ENCODE measurements around the gene MYH14. TPM values are rescaled to one million over a fixed set of nuclear protein-coding genes. Genes with fewer than 3 reads are reported as not detected.
A peak's percentile ranks its signal among the peaks of the same experiment; 100 is the strongest.

Gene MYH14
- total RNA-seq, 1 donor from 2014 or later = 0.59 TPM

DNA sequence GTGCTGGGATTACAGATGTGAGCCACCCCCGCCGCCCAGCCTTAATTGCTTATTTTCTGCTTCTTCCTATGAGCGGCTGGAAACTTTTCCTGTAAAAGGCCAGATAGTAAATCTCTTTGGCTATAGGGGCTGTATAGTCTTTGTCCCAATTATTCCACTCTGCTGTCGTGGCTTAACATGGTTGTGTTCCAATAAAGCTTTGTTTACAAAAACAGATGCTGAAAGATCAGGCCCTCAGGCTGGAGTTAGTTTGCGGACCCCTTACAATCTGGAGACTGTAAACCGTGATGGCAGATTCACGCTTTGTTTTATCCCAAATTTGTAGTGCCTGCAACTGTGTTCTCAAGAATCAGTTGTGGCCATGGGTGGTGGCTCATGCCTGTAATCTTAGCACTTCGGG, 115.0 kb downstream of the MYH14 start:
- peaks cover 15% of the 10 kb centered on the region for H3K27me3 Mint-ChIP-seq (ENCODE audit: unreplicated experiment)
- no peak overlapping the region for H3K4me3 Mint-ChIP-seq (ENCODE audit: unreplicated experiment)
- DNase-seq = no peak
- peaks cover 10% of the 10 kb centered on the region for H3K9me3 Mint-ChIP-seq (ENCODE audit: unreplicated experiment)
- H3K36me3 Mint-ChIP-seq (ENCODE audit: unreplicated experiment) = no peaks in the 10 kb centered on the region
- no peak overlapping the region for H3K27ac Mint-ChIP-seq (ENCODE audit: unreplicated experiment)
- H3K4me1 Mint-ChIP-seq (ENCODE audit: low read depth, unreplicated experiment) = peaks cover 14% of the 10 kb centered on the region
- TF ChIP-seq, protein P1, sequence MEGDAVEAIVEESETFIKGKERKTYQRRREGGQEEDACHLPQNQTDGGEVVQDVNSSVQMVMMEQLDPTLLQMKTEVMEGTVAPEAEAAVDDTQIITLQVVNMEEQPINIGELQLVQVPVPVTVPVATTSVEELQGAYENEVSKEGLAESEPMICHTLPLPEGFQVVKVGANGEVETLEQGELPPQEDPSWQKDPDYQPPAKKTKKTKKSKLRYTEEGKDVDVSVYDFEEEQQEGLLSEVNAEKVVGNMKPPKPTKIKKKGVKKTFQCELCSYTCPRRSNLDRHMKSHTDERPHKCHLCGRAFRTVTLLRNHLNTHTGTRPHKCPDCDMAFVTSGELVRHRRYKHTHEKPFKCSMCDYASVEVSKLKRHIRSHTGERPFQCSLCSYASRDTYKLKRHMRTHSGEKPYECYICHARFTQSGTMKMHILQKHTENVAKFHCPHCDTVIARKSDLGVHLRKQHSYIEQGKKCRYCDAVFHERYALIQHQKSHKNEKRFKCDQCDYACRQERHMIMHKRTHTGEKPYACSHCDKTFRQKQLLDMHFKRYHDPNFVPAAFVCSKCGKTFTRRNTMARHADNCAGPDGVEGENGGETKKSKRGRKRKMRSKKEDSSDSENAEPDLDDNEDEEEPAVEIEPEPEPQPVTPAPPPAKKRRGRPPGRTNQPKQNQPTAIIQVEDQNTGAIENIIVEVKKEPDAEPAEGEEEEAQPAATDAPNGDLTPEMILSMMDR (IDR thresholded peaks at IDR 0.05; ENCODE audit: partially characterized antibody, unreplicated experiment) = no peak

DNA sequence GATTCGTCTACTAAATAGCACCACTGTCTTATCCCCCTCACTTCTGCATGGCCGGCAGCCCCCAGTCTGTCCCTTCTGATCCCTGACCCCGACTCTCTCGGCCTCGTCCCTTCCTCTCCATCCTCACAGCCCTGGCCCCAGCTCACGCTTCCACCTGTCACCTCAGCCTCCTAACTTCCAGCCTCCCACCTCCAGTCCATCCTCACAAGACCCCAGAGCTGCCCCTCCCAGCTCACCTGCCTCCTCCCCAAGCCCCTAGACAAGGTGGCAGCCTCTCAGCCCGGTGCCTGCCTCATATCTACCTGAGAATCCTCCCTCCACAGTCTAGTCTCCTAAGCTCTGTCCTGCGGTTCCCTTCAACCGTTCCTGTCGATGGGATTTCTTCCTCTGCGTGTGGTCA, 115.7 kb downstream of the MYH14 start:
- peaks cover 9% of the 10 kb centered on the region for H3K27me3 Mint-ChIP-seq (ENCODE audit: unreplicated experiment)
- TF ChIP-seq, protein P1 (IDR thresholded peaks at IDR 0.05; ENCODE audit: partially characterized antibody, unreplicated experiment) = no peak
- H3K9me3 Mint-ChIP-seq (ENCODE audit: unreplicated experiment) = peaks cover 10% of the 10 kb centered on the region
- peaks cover 14% of the 10 kb centered on the region for H3K4me1 Mint-ChIP-seq (ENCODE audit: low read depth, unreplicated experiment)
- H3K36me3 Mint-ChIP-seq (ENCODE audit: unreplicated experiment) = no peaks in the 10 kb centered on the region
- H3K27ac Mint-ChIP-seq (ENCODE audit: unreplicated experiment) = no peak overlapping the region
- no peak for DNase-seq
- no peak overlapping the region for H3K4me3 Mint-ChIP-seq (ENCODE audit: unreplicated experiment)

DNA sequence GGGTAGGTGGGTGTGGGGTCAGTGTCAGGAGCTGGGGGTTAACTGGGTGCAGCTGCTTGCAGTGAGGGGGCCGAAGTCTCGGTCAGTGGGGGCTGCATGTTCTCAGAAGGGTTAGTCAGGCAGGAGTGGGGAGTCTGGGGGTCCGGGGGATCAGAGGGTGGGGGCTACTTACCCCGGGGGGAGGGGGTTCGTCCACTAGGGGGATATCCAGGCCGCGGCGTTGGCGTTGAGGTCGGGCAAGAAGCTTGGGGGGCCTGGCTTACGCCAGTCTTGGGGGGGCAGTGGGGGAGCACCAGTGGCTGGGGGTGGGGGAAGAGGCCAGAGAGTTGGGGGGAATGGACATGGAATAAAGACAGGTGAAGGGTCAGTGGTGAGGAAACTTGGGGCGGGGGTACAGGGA, 116.6 kb downstream of the MYH14 start:
- no peak for DNase-seq
- Mint-ChIP-seq H3K27ac (ENCODE audit: unreplicated experiment) (no peak overlapping the region), H3K9me3 (ENCODE audit: unreplicated experiment) (peaks cover 11% of the 10 kb centered on the region), H3K27me3 (ENCODE audit: unreplicated experiment) (peaks cover 14% of the 10 kb centered on the region), H3K4me3 (ENCODE audit: unreplicated experiment) (no peak overlapping the region), H3K36me3 (ENCODE audit: unreplicated experiment) (no peaks in the 10 kb centered on the region), H3K4me1 (ENCODE audit: low read depth, unreplicated experiment) (peaks cover 19% of the 10 kb centered on the region)
- TF ChIP-seq, protein P1 (IDR thresholded peaks at IDR 0.05; ENCODE audit: partially characterized antibody, unreplicated experiment) = no peak

DNA sequence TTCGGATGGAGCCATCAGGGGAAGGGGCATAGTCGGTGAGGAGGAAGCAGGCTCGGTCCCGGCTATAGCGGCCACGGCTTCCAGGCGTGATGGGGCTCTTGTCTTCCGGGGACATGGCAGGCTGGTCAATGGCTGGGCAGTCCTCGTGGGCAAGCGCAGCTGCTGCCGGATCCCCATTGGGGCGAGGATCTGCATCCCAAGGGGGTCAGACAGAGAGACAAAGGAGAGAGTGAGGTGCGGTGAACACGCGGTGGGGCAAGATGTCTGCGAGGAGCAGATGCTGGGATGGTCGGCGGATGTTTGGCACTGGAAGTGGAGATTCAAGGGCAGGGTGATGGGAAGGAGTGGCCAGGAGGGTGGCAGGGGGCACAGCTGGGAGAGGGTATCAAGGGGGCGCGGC, 117.2 kb downstream of the MYH14 start:
- no peak for DNase-seq
- Mint-ChIP-seq H3K27me3 (ENCODE audit: unreplicated experiment) (peaks cover 13% of the 10 kb centered on the region), H3K36me3 (ENCODE audit: unreplicated experiment) (no peaks in the 10 kb centered on the region), H3K9me3 (ENCODE audit: unreplicated experiment) (peaks cover 11% of the 10 kb centered on the region), H3K27ac (ENCODE audit: unreplicated experiment) (no peak overlapping the region), H3K4me3 (ENCODE audit: unreplicated experiment) (peak overlapping the region; percentile 2), H3K4me1 (ENCODE audit: low read depth, unreplicated experiment) (peaks cover 18% of the 10 kb centered on the region)
- TF ChIP-seq, protein P1 (IDR thresholded peaks at IDR 0.05; ENCODE audit: partially characterized antibody, unreplicated experiment) = no peak

DNA sequence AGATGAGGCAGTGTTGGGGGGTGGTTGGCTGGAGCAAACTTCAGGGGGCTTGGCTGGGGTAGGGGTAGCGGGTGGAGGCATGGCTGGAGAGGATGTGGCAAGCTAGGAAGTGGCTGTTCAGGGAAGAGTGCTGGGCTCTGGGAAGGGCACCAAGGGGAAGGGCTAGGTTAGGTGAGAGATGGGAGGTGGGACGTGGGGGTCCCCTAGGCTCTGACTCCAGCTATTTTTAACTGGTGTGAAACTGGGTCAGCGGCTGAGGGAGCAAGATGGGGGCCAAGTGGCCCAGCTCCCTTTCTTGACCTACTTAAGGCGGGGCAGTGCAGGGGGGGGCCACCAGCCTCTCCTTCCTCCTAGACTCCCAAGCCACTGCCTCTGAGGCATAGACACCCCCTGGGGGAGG, 118.4 kb downstream of the MYH14 start:
- peaks cover 2% of the 10 kb centered on the region for H3K36me3 Mint-ChIP-seq (ENCODE audit: unreplicated experiment)
- DNase-seq = no peak
- H3K4me1 Mint-ChIP-seq (ENCODE audit: low read depth, unreplicated experiment) = peaks cover 20% of the 10 kb centered on the region
- peaks cover 11% of the 10 kb centered on the region for H3K9me3 Mint-ChIP-seq (ENCODE audit: unreplicated experiment)
- TF ChIP-seq, protein P1 (IDR thresholded peaks at IDR 0.05; ENCODE audit: partially characterized antibody, unreplicated experiment) = no peak
- no peak overlapping the region for H3K4me3 Mint-ChIP-seq (ENCODE audit: unreplicated experiment)
- H3K27ac Mint-ChIP-seq (ENCODE audit: unreplicated experiment) = no peak overlapping the region
- peaks cover 17% of the 10 kb centered on the region for H3K27me3 Mint-ChIP-seq (ENCODE audit: unreplicated experiment)

Measured in glutamatergic neuron (in vitro differentiated cells).